ENCODE results near the gene PRKG1.
"Not testable (repeated sequence)": the region's sequence is repeated elsewhere in the genome, so short reads cannot be mapped to it uniquely, and the experiment has no call there.

The PRKG1 gene

DNA sequence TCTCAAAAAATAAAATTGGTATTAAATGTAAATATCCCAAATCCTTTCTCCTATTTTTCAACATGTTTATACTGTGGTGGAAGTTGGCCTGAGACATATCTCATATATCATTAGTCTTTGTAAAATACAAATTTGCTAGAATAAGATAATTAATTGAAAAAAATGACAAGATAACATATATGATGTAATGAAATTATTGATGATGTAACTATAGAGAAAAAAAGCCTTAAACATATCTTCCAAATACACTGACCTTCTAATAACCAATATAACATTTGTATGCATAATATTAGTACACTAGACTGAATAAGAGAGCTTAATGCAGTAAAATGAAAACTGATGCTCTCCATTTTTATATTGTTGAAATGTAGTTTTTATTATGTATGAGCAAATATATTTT is 104.3 kb downstream of the PRKG1 start:
- no peak for FAIRE-seq

GRCh38 chr10:51180141-51180540 is 105.9 kb downstream of the PRKG1 start:
- no peak for FAIRE-seq

DNA sequence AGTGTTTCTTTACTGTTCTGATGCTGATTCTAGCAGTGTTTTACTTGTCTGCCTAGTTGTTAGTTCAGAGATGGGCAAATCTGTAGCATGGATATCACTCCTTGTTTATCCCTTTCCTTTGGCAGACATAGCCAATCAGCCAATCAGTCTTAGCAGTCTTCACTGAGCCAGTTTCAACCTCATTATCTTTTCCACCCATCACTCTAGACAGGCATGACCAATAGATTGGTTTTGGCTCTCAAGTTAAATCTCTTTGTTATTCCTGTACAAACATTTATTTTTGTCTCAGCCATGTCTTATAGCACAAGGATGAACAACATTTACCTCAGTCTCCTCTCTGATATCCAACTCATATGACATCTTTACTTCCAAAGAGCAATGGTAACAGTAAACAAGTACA is 109.5 kb downstream of the PRKG1 start:
- FAIRE-seq = no peak

DNA sequence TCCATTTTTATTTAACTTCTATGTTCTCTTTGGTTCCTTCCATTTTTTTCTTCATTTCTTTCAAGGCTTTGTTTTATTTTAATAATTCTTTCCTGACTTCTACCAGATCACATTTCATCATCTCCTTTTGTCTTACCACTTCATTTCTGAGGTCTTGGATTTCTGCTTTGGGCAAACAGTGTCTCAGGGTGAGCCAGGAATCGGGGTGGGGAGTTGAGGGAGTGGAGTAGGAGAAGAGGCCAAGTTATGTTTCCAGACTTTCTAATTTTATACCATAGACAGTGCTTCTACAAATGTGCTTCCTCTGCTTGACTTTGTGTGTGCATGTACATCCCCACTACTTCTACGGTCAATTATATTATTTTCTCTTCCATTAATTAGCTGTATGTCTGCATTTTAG is 112.1 kb downstream of the PRKG1 start:
- FAIRE-seq = no peak

- no peak for FAIRE-seq
Measured at GRCh38 chr10:51188008-51188407, 113.7 kb downstream of the PRKG1 start.

DNA sequence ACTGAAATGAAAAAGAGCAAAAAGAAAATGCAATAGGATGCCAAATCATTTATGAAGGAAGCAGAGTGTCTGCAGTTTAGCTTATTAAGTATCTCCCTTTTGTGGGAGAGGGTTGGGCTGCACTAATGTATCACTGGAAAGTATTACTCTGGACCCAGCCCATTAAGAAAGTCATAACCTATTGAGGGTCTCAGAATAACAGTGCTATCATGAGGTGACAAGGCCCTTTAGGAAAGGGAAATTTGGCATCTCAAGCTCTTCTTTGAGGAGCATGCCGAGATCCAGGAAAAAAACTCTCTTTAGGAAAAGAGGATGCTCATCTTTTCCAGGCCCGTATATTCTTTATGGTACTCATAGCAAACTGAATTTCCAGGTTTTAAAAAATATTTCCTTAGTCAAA is 114.6 kb downstream of the PRKG1 start:
- FAIRE-seq = no peak

DNA sequence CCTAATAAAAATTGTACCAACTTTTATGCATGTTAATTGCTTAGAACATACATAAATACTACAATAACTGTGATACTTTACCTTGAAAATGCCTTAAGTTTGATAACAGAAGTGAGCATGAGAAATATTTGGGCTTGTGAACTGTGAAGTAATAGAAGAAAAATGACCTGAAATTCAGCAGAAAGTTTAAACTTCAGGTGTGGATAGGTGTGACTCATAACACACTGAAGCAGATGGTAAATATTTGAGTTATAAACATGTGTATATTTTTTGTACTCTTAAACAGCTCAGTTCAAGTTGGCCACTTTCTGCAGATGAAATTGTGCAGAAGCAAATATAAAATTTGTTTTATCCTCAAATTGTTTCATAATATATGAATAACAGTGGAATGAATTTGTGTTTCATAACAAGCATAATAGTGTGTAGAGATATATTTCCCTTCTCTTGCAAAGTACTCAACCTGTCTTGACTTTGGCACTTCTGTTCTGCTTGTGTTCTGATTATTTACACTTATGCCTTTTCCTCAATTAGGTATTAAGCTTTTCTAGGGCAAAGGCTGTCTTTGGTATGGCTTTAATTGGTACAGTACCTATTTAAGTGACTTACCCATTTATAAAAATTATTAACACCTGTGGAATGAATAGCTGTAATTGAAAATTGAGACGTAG is 122.4 kb downstream of the PRKG1 start:
- no peak for FAIRE-seq

DNA sequence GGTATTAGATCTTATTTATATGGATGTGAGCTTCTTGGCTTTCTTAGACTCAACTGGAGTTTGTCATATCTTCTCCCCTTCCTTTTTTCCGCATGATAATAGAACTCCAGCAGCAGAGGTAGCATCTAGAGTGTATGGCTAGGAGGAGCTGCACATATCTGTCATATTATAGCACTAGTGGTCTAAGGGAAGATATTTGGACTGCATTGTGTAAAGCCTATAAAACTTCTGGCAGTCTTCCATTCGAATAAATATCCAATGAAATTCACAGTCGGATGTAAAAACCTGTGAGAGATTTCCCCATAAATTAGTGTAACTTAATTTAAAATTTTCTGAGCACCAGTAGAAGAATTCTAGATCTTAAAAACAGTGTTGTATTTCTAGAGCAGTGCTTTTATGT is 123.9 kb downstream of the PRKG1 start:
- FAIRE-seq = no peak

DNA sequence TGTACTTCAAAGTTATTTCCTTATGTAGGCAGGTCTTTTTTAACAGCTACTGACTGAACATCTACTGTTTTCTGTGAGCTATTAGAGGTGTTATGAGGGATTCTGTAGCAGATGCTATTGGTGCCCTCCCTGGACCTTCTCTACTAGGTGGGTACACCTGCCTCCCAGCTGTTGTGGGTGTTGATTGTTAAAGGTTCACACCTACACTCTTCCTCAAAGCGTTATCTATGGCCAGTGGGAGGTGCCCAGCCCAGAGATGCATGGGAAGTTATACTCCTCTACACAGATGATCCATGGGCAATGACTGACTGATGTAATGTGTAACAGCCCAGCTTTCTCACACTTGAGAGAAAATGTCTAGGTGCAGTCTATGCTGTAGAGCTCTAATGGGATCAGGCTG is 127.7 kb downstream of the PRKG1 start:
- no peak for FAIRE-seq

DNA sequence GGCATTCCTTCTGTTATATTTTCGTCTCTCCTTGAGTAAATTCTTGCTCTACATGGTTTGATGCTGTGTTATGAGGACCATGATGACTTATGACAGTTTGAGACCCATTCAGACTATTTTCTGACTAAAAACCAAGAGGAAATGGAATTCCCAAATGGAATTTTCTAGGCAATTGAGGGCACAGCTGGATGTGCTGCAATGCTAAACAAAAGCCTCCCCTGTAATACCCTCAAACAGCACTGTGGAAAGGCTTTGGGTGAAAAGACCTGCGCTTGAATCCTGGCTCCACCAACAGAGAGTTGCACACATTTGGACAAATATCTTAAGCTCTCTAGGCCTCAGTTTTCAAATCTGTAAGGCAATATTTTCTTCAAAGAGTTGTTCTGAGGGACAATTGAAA is 129.1 kb downstream of the PRKG1 start:
- FAIRE-seq = no peak

GRCh38 chr10:51204066-51204465 is 129.8 kb downstream of the PRKG1 start:
- FAIRE-seq = no peak

GRCh38 chr10:51204701-51205100 is 130.4 kb downstream of the PRKG1 start:
- FAIRE-seq = no peak

GRCh38 chr10:51206500-51206899 is 132.2 kb downstream of the PRKG1 start:
- no peak for FAIRE-seq

DNA sequence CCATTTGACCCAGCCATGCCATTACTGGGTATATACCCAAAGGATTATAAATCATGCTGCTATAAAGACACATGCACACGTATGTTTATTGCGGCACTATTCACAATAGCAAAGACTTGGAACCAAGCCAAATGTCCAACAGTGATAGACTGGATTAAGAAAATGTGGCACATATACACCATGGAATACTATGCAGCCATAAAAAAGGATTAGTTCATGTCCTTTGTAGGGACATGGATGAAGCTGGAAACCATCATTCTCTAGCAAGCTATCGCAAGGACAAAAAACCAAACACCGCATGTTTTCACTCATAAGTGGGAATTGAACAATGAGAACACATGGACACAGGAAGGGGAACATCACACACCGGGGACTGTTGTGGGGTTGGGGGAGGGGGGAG is 138.7 kb downstream of the PRKG1 start:
- FAIRE-seq = not testable (repeated sequence)

DNA sequence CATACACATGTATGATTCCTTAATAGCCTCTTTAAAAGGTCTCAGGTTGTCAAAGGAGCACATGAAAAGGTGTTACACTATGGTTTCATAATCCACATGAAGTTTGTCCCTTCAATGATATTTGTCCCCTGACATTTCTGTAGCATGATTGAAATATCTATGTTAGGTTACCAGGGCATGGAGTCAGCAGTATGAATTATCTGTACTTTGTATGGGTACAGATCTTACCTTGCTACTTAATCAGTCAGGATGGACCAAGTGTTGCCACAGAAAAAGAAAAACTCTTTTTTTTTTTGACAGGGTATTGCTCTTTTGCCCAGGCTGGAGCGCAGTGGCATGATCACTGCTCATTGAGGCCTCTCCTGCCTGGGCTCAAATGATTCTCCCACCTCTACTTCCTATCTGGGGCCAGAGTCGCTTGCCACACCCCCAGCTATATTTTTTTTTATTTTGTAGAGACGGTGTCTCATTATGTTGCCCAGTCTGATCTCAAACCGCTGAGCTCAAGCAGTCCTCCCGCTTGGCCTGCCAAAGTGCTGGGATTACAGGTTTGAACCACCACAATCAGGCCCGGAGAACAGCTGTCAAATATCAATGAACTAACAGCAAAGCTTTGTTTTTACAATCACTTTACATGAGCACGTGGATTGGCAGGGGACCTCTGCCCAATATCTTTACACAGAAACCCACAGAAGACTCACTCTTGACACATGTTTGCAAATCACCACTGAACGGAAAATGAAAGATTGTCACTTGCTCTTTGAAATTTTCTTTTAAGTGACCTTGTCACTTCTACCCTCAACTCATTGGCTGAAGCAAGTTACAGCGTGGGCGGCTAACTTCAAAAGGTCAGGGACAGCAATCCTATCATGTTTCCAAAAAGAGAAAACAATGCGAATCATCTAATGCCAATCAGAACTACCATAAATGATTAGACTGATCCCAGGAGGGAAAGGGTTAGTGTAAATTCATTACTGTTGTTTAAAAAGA is 140.2 kb downstream of the PRKG1 start:
- FAIRE-seq = no peak

GRCh38 chr10:51215951-51216834 is 141.9 kb downstream of the PRKG1 start:
- FAIRE-seq = no peak

GRCh38 chr10:51217505-51217904 is 143.2 kb downstream of the PRKG1 start:
- no peak for FAIRE-seq

GRCh38 chr10:51224671-51225161 is 150.4 kb downstream of the PRKG1 start:
- no peak for FAIRE-seq

DNA sequence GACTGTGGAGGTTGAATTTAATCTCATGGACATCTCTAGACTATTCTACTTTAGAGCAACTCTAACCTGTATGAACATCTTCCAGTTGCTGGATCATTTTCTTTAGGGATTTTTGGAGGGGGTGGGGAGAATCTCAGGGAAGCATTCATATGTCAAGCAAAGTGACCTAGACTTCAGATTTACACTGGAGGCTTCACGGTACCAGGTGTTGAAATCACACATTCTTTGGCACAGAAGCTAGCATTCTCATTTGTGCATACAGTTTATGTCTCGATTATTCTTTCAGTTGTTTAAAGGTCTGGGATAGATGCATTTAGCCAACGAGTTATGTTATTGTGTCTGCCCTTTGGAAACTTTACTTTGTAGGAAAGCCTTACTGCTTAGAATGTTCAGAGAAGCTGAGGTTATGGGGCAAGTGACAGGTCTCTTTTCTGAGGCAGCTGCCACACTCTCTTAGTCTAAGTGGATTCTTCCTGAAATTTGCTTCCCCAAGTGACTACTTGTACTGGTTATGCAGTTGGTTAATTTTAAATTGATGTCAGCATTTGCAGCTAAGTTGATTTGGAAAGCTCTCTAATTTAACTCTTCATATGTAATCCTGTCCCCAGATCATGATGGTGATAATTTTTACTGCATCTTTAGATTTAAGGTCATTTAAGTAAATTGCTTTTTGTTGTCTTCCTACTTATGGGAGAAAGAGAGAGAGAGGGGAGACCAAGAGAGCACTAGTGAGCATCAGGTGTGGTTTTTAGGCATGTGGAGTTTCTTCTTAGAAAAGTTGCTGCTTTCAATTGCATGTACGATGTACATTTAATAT is 153.8 kb downstream of the PRKG1 start:
- no peak for FAIRE-seq

- no peak for FAIRE-seq
Measured at GRCh38 chr10:51228714-51229100, 154.4 kb downstream of the PRKG1 start.

DNA sequence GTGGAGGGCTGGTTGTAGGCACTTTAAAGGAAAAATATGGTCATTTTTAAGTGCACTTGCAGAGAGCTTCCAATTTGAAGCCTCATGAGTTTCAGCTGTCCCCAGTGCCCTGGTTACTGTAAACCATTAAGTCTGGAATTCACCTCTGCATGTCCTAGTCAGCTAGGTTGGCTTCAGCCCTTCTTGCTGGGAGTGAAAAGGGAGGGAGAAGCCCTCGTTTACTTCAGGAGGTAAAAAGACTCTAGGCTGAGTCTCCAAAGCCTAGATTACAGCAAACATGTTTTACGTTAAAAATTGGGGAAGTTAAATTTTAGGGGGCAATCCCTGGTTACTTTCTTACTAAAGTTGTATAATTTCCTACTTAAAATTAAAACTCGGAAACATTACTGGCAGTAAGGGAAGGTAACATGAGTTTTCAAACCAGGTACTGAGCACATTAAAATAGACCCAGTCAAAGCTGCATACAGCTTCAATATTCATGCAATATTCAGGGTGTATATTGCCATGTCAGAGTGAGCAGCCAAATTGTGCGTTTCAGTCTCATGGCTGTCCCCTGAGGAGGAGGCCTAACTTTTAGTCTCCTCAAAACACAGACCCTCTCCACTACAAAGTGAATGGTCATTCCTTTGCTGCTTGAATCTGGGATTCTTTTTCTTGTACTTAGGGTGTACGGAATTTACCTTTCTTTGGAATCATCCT is 156.7 kb downstream of the PRKG1 start:
- no peak for FAIRE-seq

- no peak for FAIRE-seq
Measured at GRCh38 chr10:51231754-51232153, 157.5 kb downstream of the PRKG1 start.
